ENCODE measurements around the gene PDLIM1.

The PDLIM1 gene

GRCh38 chr10:95314192-95314918, 23.6 kb upstream of the PDLIM1 start:
- no peak for DNase-seq

DNA sequence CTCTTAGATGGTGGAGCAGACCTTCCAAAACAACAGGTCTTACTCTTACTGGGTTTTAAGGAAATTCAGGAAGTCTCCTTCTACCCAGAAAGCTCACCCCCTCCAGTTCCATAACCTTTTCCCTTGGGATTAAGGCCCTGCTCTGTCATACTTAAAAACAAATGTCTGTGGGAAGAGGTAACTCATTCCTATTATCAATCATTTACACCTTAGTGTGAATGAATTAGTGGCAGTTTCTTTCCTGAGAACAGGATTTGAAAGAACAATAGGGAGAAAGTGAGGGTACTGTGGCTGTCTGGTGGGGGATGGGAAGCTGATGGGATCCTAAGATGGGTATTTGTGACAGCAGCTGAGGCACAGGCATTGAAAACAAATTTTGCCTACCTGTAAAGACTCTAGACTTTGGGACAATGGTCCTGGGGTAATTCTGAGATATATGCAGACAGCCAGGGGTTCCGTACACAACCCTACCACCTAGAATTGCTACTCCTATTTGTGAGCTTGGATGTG, 22.2 kb upstream of the PDLIM1 start:
- DNase-seq = no peak

- DNase-seq = no peak
Measured at GRCh38 chr10:95312257-95312656, 21.5 kb upstream of the PDLIM1 start.

- DNase-seq = no peak
Measured at GRCh38 chr10:95309958-95310357, 19.2 kb upstream of the PDLIM1 start.

GRCh38 chr10:95308389-95309302, 17.8 kb upstream of the PDLIM1 start:
- DNase-seq = no peak

- DNase-seq = no peak
Measured at GRCh38 chr10:95306851-95307250, 16.0 kb upstream of the PDLIM1 start.

DNA sequence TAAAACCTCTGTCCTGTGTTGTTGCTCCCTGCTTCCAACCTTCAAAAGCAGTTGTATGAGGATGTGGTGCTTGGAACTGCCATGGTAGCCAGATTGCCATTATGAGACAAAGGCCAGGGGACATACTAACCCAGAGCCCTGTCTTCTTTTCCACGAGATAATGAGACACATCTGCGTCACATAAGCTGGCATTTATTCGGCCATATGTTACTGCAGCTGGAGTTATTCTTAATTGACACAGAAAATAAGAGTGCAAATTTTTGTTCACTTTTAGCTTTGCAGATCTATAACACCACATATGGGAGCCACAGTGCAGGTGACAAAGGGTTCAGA, 15.5 kb upstream of the PDLIM1 start:
- DNase-seq = no peak

- no peak for DNase-seq
Measured at GRCh38 chr10:95305606-95306317, 15.0 kb upstream of the PDLIM1 start.

- no peak for DNase-seq
Measured at GRCh38 chr10:95304976-95305375, 14.2 kb upstream of the PDLIM1 start.

GRCh38 chr10:95304463-95304862, 13.7 kb upstream of the PDLIM1 start:
- DNase-seq = no peak

GRCh38 chr10:95303950-95304349, 13.1 kb upstream of the PDLIM1 start:
- DNase-seq = no peak

GRCh38 chr10:95303535-95303934, 12.7 kb upstream of the PDLIM1 start:
- no peak for DNase-seq

DNA sequence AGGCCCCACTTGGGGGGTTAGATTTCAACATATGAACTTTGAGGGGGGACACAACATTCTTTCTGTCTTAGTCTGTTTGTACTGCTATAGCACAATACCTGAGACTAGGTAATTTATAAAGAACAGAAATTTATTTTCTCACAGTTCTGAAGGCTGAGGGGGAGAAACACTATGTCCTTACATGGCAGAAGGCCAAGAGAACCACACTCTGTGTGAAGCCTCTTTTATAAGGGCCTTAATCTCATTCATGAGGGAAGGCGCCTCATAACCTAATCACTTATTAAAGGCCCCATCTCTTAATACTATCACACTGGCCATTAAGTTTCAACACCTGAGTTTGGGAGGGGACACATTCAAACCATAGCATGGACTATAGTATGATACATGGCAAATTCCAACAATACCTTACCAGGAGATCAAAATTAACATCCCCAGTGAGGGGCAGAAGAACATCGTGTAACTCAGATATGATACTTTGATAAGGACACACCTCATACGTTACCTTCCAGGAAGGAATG, 9.3 kb upstream of the PDLIM1 start:
- DNase-seq = no peak

- no peak for DNase-seq
Measured at GRCh38 chr10:95297402-95297801, 6.6 kb upstream of the PDLIM1 start.

DNA sequence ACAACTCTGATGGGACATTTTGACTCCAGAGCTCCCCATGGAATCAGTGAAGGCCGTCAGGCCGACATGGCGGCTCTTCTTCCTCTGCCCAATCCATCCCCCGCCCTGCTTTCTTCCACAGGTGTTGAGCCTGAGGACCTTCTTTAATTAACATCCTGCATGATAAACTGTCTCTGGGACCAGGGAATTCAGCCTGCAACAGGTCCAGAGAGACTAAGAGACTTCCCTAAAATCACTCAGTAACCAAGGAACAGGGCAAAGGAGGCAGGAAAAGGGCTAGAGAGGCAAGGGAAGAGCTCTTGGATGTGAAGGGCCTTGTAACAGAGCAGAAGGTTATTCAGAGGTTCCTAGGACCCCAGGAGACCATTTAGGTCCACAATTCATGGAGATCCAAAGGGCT, 6.0 kb upstream of the PDLIM1 start:
- DNase-seq = no peak

- DNase-seq = no peak
Measured at GRCh38 chr10:95295031-95295755, 4.4 kb upstream of the PDLIM1 start.

GRCh38 chr10:95293631-95294030, 2.8 kb upstream of the PDLIM1 start:
- no peak for DNase-seq

DNA sequence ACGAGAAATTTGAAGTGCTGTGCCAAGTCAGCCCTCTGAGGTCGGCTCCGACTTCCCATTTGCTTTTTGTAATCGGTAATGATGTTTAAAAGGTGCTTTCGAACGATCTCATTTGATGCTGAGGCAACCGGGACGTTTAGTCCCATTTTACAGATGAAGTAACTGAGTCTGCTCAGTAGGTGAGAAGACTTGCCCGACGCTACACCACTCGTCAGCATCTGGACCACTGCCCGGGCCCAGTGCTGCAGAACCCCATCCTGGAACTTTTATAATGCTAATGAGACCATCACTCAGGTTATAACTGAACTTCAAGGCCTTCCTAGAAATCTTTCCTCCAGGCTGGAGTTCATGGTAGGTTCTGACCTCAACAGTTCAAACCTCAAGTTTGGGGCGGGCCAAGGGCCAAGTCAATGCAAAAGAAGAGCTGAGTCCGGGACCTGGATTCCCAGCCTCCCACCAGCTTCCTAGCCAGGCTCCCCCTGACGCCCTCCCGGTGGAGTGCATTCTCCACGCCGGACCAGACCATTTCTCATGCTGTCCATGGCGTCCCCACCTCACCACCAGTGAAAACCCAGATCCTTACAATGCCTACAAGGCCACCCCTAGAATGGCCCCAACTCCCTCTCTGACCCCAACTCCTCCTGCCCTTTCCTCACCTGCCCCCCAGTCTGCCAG, 699 bp upstream of the PDLIM1 start:
- no peak for DNase-seq

DNA sequence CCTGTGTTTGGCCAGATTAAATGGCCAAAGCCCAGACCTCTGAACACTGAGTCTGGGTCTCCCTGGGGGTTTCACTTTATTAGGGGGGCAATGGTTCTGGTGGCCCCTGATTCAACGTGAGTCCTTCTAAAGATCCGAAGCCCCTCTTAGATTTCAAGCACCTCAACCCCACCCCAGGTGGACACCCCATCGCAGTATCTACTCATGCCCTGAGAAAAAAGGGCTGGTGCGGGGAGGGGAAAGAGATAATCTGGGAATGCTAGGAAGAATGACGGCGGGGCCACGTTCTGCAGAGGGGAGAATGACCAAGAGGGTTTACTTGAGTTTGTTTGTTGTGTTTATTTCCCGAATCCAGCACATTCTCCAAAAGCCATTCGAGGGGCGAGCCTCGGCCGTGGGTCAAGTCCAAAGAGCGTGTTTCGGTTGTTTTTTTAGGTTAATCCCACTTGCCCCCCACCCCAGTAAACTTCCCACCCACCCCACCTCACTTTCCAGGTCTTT, 832 bp downstream of the PDLIM1 start:
- no peak for DNase-seq

GRCh38 chr10:95289003-95289920, 1.5 kb downstream of the PDLIM1 start:
- DNase-seq = no peak

DNA sequence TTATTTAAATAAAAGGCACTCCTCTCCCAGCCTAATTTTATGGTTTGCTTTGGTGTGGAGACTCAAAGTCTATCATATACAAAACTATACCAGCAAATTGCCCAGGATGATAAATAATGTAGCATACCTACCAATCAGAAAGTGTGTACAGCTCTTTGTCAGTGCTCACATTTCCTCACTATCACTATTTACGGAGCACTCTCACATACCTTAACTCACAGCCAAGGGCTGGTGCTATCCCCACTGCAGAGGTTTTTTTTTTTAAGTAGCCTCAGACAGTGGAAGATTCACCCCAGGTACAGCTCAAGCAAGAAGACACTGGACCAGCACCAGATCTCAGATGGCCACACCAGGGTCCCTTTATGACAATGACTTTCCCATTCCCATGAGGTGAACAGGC, 2.5 kb downstream of the PDLIM1 start:
- no peak for DNase-seq
